PFSK-1 (cell line): ENCODE results near the gene SPART.

Experiments
- FOXP2 ChIP-seq: optimal IDR thresholded peaks from 2 replicates; pipeline ENCODE3; 2011; ENCODE audit warnings: borderline replicate concordance, control low read depth, inconsistent platforms; ENCODE audit not compliant: insufficient read depth; ENCODE audit errors: extremely low read length, extremely low read depth
- POLR2AphosphoS5 ChIP-seq: IDR thresholded peaks from 2 replicates; pipeline ENCODE4 v1.6.1; 2012; ENCODE audit warnings: low read depth, mild to moderate bottlenecking, control low read depth, low read length, moderate library complexity
- REST ChIP-seq, 2 experiments: IDR thresholded peaks; 2 replicates each; pipeline versions ENCODE4 v1.6.1 to v1.8.0; 2011 to 2012; ENCODE audit warnings: low read depth in 2 of 2, low read length in 2 of 2, control low read depth in 1 of 2, inconsistent platforms in 1 of 2, mild to moderate bottlenecking in 1 of 2, moderate library complexity in 1 of 2; ENCODE audit not compliant: insufficient read depth in 1 of 2
- SIN3A ChIP-seq: IDR thresholded peaks from 2 replicates; pipeline ENCODE4 v1.6.1; 2012; ENCODE audit warnings: mild to moderate bottlenecking, low read length, moderate library complexity, borderline replicate concordance; ENCODE audit not compliant: insufficient read depth
- TAF1 ChIP-seq: IDR thresholded peaks from 2 replicates; pipeline ENCODE4 v1.6.1; 2012; ENCODE audit warnings: low read length, control low read depth, borderline replicate concordance; ENCODE audit not compliant: insufficient read depth

- TF ChIP-seq POLR2AphosphoS5: no peak
- TF ChIP-seq TAF1: no peak
- TF ChIP-seq REST (IDR thresholded peaks at IDR 0.05; ENCODE audit: insufficient read depth in 1 of 2, low read depth in 2 of 2, low read length in 2 of 2): no peak
- TF ChIP-seq SIN3A: no peak
- TF ChIP-seq FOXP2: no peak
Observed at GRCh38 chr13:36297366-36298338, 48.5 kb downstream of the SPART start, which contains the start of gene CCDC169.
